Spinal cord (tissue), 10 donors: Measurements from ENCODE around the gene PRDM16. TPM values are rescaled to one million over a fixed set of nuclear protein-coding genes. Genes with fewer than 3 reads are reported as not detected.

Experiments used
- DNase-seq, 6 donors: peaks; one replicate each; pipeline versions ENCODE4 v3.0.0 to v3.0.0-alpha.2; 2013 to 2015; ENCODE audit warnings: low spot score in 6 of 6, low read depth in 4 of 6
- H3K27ac ChIP-seq: one replicate; pipeline ENCODE4 v1.5.1; 2013; ENCODE audit warnings: low read depth, low read length, control low read depth
- H3K27me3 ChIP-seq: one replicate; pipeline ENCODE4 v1.6.1; 2013; ENCODE audit warnings: low read length; ENCODE audit not compliant: control insufficient read depth, insufficient read depth
- H3K36me3 ChIP-seq: one replicate; pipeline ENCODE4 v1.6.1; 2013; ENCODE audit warnings: low read length; ENCODE audit not compliant: control insufficient read depth, insufficient read depth
- H3K4me1 ChIP-seq: one replicate; pipeline ENCODE4 v1.6.1; 2013; ENCODE audit warnings: low read length; ENCODE audit not compliant: control insufficient read depth, insufficient read depth
- H3K4me3 ChIP-seq: one replicate; pipeline ENCODE4 v1.5.1; 2013; ENCODE audit warnings: low read depth, low read length, control low read depth
- H3K9me3 ChIP-seq: one replicate; pipeline ENCODE4 v1.6.1; 2013; ENCODE audit warnings: low read length; ENCODE audit not compliant: control insufficient read depth, insufficient read depth
- WGBS: methylation state at CpG from one replicate; pipeline ENCODE4 v1.1.5; 2013; ENCODE audit warnings: missing lambda C conversion rate; ENCODE audit not compliant: insufficient coverage; 5-methylcytosine and 5-hydroxymethylcytosine counted together
- polyA plus RNA-seq, 2 donors: library from polyadenylated mRNA; unstranded; fragments of 120-200 nt; gene quantifications; one replicate each; pipeline ENCODE4 v1.2.1, GENCODE V29; 2013; ENCODE audit not compliant: insufficient read length in 2 of 2
- total RNA-seq, 2 donors: library from RNA; depleted of rRNA in 1 of 2; stranded (reverse); fragments of 120-200 nt in 1 of 2; fragments of >200 nt in 1 of 2; gene quantifications; one replicate each; pipeline versions ENCODE4 v1.2.3 to v1.2.4, GENCODE V29; 2013 to 2014
- donor health status: healthy.

Gene PRDM16
- total and polyA plus RNA-seq, 4 donors, result 6.1 to 8.3 (median 7.3) TPM

DNA sequence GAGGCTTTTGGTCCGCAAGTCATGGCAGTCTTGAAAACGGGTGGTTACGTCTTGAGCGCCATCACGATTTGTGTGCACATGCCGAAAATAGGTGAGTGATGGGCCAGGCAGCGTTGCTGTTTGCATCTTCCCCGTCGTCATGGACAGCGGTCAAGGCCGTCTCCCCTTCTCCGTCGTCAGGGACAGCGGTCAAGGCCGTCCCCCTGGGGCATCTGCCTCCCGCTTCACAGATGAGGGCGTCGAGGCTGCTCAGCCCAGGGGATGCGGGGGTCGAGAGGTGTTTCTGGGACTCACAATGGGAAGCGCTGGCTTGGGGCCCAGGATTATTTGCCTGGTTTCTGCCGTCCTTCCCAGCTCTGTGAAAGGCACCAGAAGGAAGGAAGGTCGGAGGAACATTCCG, 162.2 kb downstream of the PRDM16 start:
- Histone ChIP-seq H3K9me3 (no peaks in the 10 kb centered on the region), H3K4me3 (no peak overlapping the region), H3K36me3 (peaks cover 14% of the 10 kb centered on the region), H3K4me1 (peaks cover 47% of the 10 kb centered on the region), H3K27ac (no peak overlapping the region), H3K27me3 (peaks cover 19% of the 10 kb centered on the region)
- WGBS, result 83% methylated on average over 24 of the region's 24 CpGs
- no peak for DNase-seq

- DNase-seq, result no peak
- no peak overlapping the region for H3K4me3 ChIP-seq
- H3K4me1 ChIP-seq, result peaks cover 42% of the 10 kb centered on the region
- H3K9me3 ChIP-seq, result no peaks in the 10 kb centered on the region
- no peak overlapping the region for H3K27ac ChIP-seq
- peaks cover 19% of the 10 kb centered on the region for H3K27me3 ChIP-seq
- WGBS, result 52% methylated on average over 14 of the region's 16 CpGs
- H3K36me3 ChIP-seq, result peaks cover 17% of the 10 kb centered on the region
Measured at GRCh38 chr1:3231826-3232225, 162.8 kb downstream of the PRDM16 start.

GRCh38 chr1:3233031-3233430, 164.0 kb downstream of the PRDM16 start:
- Histone ChIP-seq H3K27ac (no peak overlapping the region), H3K27me3 (peaks cover 14% of the 10 kb centered on the region), H3K4me3 (no peak overlapping the region), H3K36me3 (peaks cover 19% of the 10 kb centered on the region), H3K9me3 (no peaks in the 10 kb centered on the region), H3K4me1 (peaks cover 36% of the 10 kb centered on the region)
- no peak for DNase-seq
- 61% methylated on average over 15 of the region's 15 CpGs for WGBS

GRCh38 chr1:3233551-3233950, 164.5 kb downstream of the PRDM16 start:
- Histone ChIP-seq H3K27ac (no peak overlapping the region), H3K36me3 (peaks cover 20% of the 10 kb centered on the region), H3K4me1 (peaks cover 34% of the 10 kb centered on the region), H3K9me3 (no peaks in the 10 kb centered on the region), H3K27me3 (peaks cover 14% of the 10 kb centered on the region), H3K4me3 (no peak overlapping the region)
- WGBS, result 100% methylated on average over 2 of the region's 8 CpGs
- DNase-seq, result no peak

DNA sequence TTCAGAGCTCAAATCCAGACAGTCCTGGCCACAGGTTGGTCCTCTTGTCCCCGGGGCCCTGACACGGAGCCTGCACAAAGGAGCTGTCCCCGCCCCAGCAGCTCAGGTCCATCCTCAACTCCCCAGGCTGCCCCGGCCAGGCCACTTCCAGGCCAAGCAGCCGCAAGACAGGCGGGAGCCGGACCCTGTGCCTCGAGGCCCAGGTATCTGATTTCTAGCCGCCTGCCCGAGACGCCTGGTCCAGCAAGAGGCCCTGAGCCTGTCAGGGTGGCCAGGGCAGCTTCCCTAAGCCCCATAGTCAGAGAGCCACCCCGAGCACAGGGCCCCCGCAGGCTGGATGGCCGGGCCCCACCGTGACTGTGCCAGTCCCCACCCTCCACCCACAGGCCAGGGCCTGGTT, 165.3 kb downstream of the PRDM16 start:
- peaks cover 30% of the 10 kb centered on the region for H3K4me1 ChIP-seq
- H3K27ac ChIP-seq, result no peak overlapping the region
- H3K4me3 ChIP-seq, result no peak overlapping the region
- DNase-seq, result no peak
- H3K36me3 ChIP-seq, result peaks cover 23% of the 10 kb centered on the region
- WGBS, result 93% methylated on average over 15 of the region's 15 CpGs
- peaks cover 3% of the 10 kb centered on the region for H3K9me3 ChIP-seq
- H3K27me3 ChIP-seq, result peaks cover 14% of the 10 kb centered on the region

GRCh38 chr1:3234956-3235355, 166.0 kb downstream of the PRDM16 start:
- Histone ChIP-seq H3K4me1 (peaks cover 23% of the 10 kb centered on the region), H3K4me3 (no peak overlapping the region), H3K9me3 (peaks cover 3% of the 10 kb centered on the region), H3K36me3 (peaks cover 23% of the 10 kb centered on the region), H3K27ac (no peak overlapping the region), H3K27me3 (peaks cover 12% of the 10 kb centered on the region)
- no peak for DNase-seq
- 93% methylated on average over 13 of the region's 14 CpGs for WGBS

DNA sequence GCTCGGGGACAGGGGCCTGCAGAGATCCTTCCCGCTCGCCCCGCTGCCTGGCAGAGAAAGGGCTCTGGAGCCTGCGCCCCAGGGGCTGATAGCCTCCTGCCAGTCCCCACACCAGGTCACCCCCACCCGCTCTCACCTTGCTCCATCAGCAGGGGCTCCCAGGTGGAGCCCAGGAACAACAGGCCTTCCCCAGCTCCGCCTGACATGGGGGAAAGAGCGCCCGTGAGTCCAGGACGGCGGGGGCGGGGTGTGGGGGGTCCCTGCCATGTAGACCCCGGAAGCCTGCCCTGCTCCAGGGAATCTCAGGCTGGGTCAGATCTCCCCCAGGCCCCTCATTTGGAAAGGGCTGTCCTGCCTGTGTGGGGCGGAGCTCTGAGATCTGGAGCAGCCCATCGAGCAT, 166.5 kb downstream of the PRDM16 start:
- Histone ChIP-seq H3K36me3 (peaks cover 22% of the 10 kb centered on the region), H3K9me3 (peaks cover 3% of the 10 kb centered on the region), H3K4me1 (peaks cover 21% of the 10 kb centered on the region), H3K4me3 (no peak overlapping the region), H3K27me3 (peaks cover 8% of the 10 kb centered on the region), H3K27ac (no peak overlapping the region)
- DNase-seq, result no peak
- 92% methylated on average over 14 of the region's 15 CpGs for WGBS

DNA sequence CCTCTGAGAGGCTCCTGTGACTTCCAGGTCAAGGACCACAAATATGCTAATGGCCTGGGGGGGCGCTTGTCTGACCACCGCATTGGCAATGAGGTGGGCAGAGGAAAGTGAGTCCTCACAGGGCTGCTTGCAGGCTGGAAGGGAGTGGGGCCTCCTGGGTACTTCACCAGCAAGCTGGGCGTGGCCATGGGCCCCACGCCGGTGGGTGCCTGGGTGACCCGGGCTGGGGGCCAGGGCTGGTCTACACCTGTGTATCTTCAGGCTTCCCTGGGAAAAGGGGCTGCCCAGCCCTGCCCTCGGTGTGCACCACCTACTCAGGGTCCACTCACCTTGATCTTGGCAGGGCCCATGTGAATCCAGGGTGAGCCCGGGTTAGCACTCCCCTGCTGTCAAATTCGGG, 167.4 kb downstream of the PRDM16 start:
- H3K4me1 ChIP-seq, result peaks cover 27% of the 10 kb centered on the region
- no peak overlapping the region for H3K27ac ChIP-seq
- peaks cover 15% of the 10 kb centered on the region for H3K27me3 ChIP-seq
- H3K36me3 ChIP-seq, result peaks cover 25% of the 10 kb centered on the region
- WGBS, result 89% methylated on average over 7 of the region's 9 CpGs
- no peak for DNase-seq
- peaks cover 3% of the 10 kb centered on the region for H3K9me3 ChIP-seq
- H3K4me3 ChIP-seq, result no peak overlapping the region

DNA sequence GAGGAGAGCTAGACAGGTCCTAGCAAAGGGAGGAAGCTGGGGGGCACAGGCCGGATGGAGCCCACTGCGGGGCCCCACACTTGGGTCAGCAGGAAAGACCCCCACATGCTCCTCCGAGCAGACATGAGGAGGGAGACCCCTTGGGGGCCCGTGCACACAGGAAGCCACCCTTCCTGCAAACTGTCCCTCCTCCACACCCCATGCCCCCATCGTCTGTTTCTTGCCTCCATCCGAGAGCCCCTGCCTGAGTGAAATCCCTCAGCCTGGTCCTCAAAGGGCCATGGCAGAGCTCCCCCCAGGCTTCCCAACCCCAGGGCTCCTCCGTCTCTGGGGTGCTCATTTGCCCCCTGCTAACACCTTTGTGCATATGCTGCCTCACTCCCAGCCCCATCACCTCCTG, 168.0 kb downstream of the PRDM16 start:
- Histone ChIP-seq H3K27me3 (peaks cover 18% of the 10 kb centered on the region), H3K4me1 (peaks cover 26% of the 10 kb centered on the region), H3K36me3 (peaks cover 26% of the 10 kb centered on the region), H3K4me3 (no peak overlapping the region), H3K27ac (no peak overlapping the region), H3K9me3 (peaks cover 3% of the 10 kb centered on the region)
- no peak for DNase-seq
- 96% methylated on average over 7 of the region's 7 CpGs for WGBS

DNA sequence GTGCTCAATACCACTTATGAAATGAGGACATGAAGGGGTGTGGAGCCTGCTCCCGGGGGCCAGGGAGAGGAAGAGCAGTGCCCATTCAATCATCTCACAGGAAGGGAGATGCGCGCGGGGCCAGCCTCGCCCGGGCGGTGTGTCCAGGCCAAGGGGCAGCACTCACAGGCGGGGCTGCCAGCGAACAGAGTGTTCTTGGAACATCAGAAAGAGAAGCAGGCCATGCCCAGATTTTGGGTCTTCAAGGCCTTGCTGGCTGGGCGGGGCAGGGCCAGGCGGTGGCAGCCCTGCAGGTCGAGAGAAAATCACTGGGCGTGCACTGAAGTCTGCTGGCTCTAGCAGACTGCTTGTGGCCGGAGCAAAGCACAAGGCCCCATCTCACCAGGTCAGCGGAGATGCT, 168.6 kb downstream of the PRDM16 start:
- no peak overlapping the region for H3K27ac ChIP-seq
- H3K9me3 ChIP-seq, result peaks cover 3% of the 10 kb centered on the region
- H3K4me3 ChIP-seq, result no peak overlapping the region
- H3K4me1 ChIP-seq, result peaks cover 26% of the 10 kb centered on the region
- 94% methylated on average over 15 of the region's 15 CpGs for WGBS
- H3K27me3 ChIP-seq, result peaks cover 20% of the 10 kb centered on the region
- no peak for DNase-seq
- H3K36me3 ChIP-seq, result peaks cover 32% of the 10 kb centered on the region
